SK-N-SH treated with all-trans-retinoic acid at 6 μM for 48 hours (cell line): ENCODE results near the gene PIGU.

Experiments used
- SNAI2 ChIP-seq: fragments of 250-450 bp; sonication (Bioruptor Pico); IDR thresholded peaks from 2 replicates; pipeline ENCODE4 v1.5.0; 2020; ENCODE audit warnings: mild to moderate bottlenecking, moderate library complexity
- ZFP3 ChIP-seq: fragments of 250-450 bp; sonication (Bioruptor Pico); IDR thresholded peaks from 2 replicates; pipeline ENCODE4 v1.5.0; 2020; ENCODE audit warnings: mild to moderate bottlenecking, moderate library complexity
- ZFP30 ChIP-seq: fragments of 450-650 bp; formaldehyde crosslinking; IDR thresholded peaks from 2 replicates; pipeline ENCODE4 v1.5.0; 2022; ENCODE audit warnings: mild to moderate bottlenecking, moderate library complexity
- TF ChIP-seq, protein P1 (sequence below): fragments of 250-450 bp; sonication (Bioruptor Pico); IDR thresholded peaks from 2 replicates; pipeline ENCODE4 v1.8.0; 2020; ENCODE audit warnings: mild to moderate bottlenecking, moderate library complexity, borderline replicate concordance
- TF ChIP-seq, protein P2 (sequence below): fragments of 250-450 bp; sonication (Bioruptor Pico); IDR thresholded peaks from 2 replicates; pipeline ENCODE4 v1.8.0; 2021; ENCODE audit warnings: low read depth, mild to moderate bottlenecking, moderate library complexity, borderline replicate concordance
- TF ChIP-seq, protein P3 (sequence below): fragments of 250-450 bp; sonication (Bioruptor Pico); IDR thresholded peaks from 2 replicates; pipeline ENCODE4 v1.5.1; 2021; ENCODE audit warnings: mild to moderate bottlenecking, moderate library complexity

DNA sequence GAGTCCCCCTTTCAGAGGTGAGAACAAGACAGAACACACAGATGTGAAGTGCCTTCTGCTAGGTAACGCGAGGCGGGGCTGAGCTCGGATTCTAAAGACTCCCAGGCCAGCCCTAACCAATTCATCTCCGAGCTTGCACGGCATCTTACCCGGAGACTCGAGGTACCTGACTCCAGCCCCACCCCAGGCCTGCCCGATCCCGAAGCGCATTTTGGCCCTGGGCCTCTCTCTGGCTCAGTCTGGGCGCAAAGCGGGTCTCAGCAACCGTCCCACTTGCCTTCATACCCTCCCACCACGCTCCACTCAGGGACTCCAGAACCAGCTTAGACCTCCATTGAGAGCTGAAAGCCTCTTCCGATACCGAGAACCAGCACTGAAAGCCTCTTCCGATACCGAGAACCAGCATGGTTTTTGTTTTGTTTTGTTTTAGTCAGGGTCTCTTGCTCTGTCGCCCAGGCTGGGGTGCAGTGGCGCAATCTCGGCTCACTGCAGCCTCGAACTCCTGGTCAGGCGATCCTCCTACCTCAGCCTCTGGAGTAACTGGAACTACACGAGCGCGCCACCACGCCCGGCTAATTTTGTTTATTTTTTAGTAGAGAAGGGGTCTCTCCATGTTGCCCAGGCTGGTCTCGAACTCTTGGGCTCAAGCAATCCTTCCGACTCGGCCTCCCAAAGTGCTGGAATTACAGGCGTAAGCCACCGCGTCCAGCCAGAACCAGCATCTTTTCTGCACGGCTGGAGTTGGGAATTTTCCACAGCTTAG lies 161.2 kb downstream of the PIGU start:
- TF ChIP-seq SNAI2 (CRISPR knock-in tag): no peak
- 0 out of 2 replicates have a peak, but pooled peaks have one; percentile 5 for TF ChIP-seq ZFP3 (CRISPR knock-in tag)
- TF ChIP-seq, protein P1, sequence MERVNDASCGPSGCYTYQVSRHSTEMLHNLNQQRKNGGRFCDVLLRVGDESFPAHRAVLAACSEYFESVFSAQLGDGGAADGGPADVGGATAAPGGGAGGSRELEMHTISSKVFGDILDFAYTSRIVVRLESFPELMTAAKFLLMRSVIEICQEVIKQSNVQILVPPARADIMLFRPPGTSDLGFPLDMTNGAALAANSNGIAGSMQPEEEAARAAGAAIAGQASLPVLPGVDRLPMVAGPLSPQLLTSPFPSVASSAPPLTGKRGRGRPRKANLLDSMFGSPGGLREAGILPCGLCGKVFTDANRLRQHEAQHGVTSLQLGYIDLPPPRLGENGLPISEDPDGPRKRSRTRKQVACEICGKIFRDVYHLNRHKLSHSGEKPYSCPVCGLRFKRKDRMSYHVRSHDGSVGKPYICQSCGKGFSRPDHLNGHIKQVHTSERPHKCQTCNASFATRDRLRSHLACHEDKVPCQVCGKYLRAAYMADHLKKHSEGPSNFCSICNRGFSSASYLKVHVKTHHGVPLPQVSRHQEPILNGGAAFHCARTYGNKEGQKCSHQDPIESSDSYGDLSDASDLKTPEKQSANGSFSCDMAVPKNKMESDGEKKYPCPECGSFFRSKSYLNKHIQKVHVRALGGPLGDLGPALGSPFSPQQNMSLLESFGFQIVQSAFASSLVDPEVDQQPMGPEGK (CRISPR knock-in tag): no peak
- TF ChIP-seq, protein P2, sequence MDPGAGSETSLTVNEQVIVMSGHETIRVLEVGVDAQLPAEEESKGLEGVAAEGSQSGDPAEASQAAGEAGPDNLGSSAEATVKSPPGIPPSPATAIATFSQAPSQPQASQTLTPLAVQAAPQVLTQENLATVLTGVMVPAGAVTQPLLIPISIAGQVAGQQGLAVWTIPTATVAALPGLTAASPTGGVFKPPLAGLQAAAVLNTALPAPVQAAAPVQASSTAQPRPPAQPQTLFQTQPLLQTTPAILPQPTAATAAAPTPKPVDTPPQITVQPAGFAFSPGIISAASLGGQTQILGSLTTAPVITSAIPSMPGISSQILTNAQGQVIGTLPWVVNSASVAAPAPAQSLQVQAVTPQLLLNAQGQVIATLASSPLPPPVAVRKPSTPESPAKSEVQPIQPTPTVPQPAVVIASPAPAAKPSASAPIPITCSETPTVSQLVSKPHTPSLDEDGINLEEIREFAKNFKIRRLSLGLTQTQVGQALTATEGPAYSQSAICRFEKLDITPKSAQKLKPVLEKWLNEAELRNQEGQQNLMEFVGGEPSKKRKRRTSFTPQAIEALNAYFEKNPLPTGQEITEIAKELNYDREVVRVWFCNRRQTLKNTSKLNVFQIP: no peak
- TF ChIP-seq, protein P3, sequence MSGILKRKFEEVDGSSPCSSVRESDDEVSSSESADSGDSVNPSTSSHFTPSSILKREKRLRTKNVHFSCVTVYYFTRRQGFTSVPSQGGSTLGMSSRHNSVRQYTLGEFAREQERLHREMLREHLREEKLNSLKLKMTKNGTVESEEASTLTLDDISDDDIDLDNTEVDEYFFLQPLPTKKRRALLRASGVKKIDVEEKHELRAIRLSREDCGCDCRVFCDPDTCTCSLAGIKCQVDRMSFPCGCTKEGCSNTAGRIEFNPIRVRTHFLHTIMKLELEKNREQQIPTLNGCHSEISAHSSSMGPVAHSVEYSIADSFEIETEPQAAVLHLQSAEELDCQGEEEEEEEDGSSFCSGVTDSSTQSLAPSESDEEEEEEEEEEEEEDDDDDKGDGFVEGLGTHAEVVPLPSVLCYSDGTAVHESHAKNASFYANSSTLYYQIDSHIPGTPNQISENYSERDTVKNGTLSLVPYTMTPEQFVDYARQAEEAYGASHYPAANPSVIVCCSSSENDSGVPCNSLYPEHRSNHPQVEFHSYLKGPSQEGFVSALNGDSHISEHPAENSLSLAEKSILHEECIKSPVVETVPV: no peak
- TF ChIP-seq ZFP30 (CRISPR knock-in tag): no peak
